K562 (cell line): Measurements from ENCODE around the gene CCDC27. TPM values are rescaled to one million over a fixed set of nuclear protein-coding genes. Genes with fewer than 3 reads are reported as not detected.
A peak's percentile ranks its signal among the peaks of the same experiment; 100 is the strongest.

Experiments used
- ADNP ChIP-seq: fragments of 200-800 bp; sonication (Bioruptor generic); IDR thresholded peaks from 2 replicates; pipeline ENCODE4 v1.6.1; 2016; ENCODE audit warnings: missing genetic modification characterization, missing compliant biosample characterization
- BDP1 ChIP-seq: IDR thresholded peaks from 3 replicates; pipeline ENCODE4 v1.6.1; 2011; ENCODE audit not compliant: insufficient read length, insufficient read depth
- CGGBP1 ChIP-seq: fragments of 250-450 bp; sonication (Bioruptor Pico); IDR thresholded peaks from 2 replicates; pipeline ENCODE4 v1.9.0; 2021; ENCODE audit warnings: mild to moderate bottlenecking
- CREB1 ChIP-seq, 2 experiments: sonication (generic) in 1 of 2; formaldehyde crosslinking in 1 of 2; IDR thresholded peaks; 2 replicates each; pipeline versions ENCODE4 v1.6.1 to v1.8.0; 2012 to 2022; ENCODE audit warnings: inconsistent platforms in 1 of 2, mild to moderate bottlenecking in 1 of 2, missing genetic modification reagents in 1 of 2, moderate library complexity in 1 of 2
- ETV6 ChIP-seq, 3 experiments: fragments of 150-350 bp in 1 of 3; sonication (generic) in 1 of 3; formaldehyde crosslinking in 1 of 3; IDR thresholded peaks; 2 replicates each; pipeline versions ENCODE4 v1.6.1 to v1.8.0; 2014 to 2022; ENCODE audit warnings: borderline replicate concordance in 2 of 3, low read depth in 2 of 3, antibody characterized with exemption in 1 of 3, low read length in 1 of 3, mild to moderate bottlenecking in 1 of 3, missing genetic modification reagents in 1 of 3
- GTF2A2 ChIP-seq: IDR thresholded peaks from 2 replicates; pipeline ENCODE4 v1.6.1; 2016; ENCODE audit warnings: mild to moderate bottlenecking, missing genetic modification characterization, missing compliant biosample characterization
- HDAC6 ChIP-seq: IDR thresholded peaks from 2 replicates; pipeline ENCODE4 v1.6.1; 2012; ENCODE audit warnings: low read depth, mild to moderate bottlenecking, control low read depth, inconsistent platforms, low read length, moderate library complexity
- HOXB6 ChIP-seq: fragments of 250-450 bp; sonication (Bioruptor Pico); IDR thresholded peaks from 2 replicates; pipeline ENCODE4 v1.5.1; 2022; ENCODE audit warnings: mild to moderate bottlenecking, borderline replicate concordance
- MTA1 ChIP-seq: fragments of 450-650 bp; IDR thresholded peaks from 2 replicates; pipeline ENCODE4 v1.6.1; 2017; ENCODE audit warnings: borderline replicate concordance
- PYGO2 ChIP-seq: fragments of 450-650 bp; IDR thresholded peaks from 2 replicates; pipeline ENCODE4 v1.6.1; 2016; ENCODE audit warnings: mild to moderate bottlenecking, missing genetic modification characterization, moderate library complexity, missing compliant biosample characterization
- RNF2 ChIP-seq: sonication (generic); IDR thresholded peaks from 2 replicates; pipeline ENCODE4 v1.6.1; 2016
- RREB1 ChIP-seq: fragments of 250-450 bp; sonication (Bioruptor Pico); IDR thresholded peaks from 2 replicates; pipeline ENCODE4 v1.4.0; 2020
- SMARCC2 ChIP-seq: fragments of 450-650 bp; IDR thresholded peaks from 2 replicates; pipeline ENCODE4 v1.6.1; 2017; ENCODE audit warnings: antibody characterized with exemption, moderate library complexity, mild to moderate bottlenecking, low read depth
- SP2 ChIP-seq: IDR thresholded peaks from 2 replicates; pipeline ENCODE4 v1.6.1; 2011; ENCODE audit warnings: mild to moderate bottlenecking, low read depth, low read length, moderate library complexity; ENCODE audit not compliant: poor library complexity, severe bottlenecking; ENCODE audit errors: extremely low read depth
- TOE1 ChIP-seq, 2 experiments: fragments of 450-650 bp in 1 of 2; sonication (generic) in 1 of 2; formaldehyde crosslinking in 1 of 2; IDR thresholded peaks; 2 replicates each; pipeline versions ENCODE4 v1.7.1 to v1.8.0; 2016 to 2022; ENCODE audit warnings: borderline replicate concordance in 2 of 2, mild to moderate bottlenecking in 2 of 2, antibody characterized with exemption in 1 of 2, inconsistent platforms in 1 of 2, low read depth in 1 of 2, missing genetic modification reagents in 1 of 2, moderate library complexity in 1 of 2
- ZNF277 ChIP-seq: fragments of 250-450 bp; sonication (Bioruptor Pico); IDR thresholded peaks from 2 replicates; pipeline ENCODE4 v1.8.0; 2022; ENCODE audit warnings: inconsistent platforms, mild to moderate bottlenecking, moderate library complexity, borderline replicate concordance
- ZNF740 ChIP-seq, 3 experiments: fragments of 200-800 bp in 1 of 3; sonication (Bioruptor generic) in 1 of 3; sonication (generic) in 1 of 3; formaldehyde crosslinking in 1 of 3; IDR thresholded peaks; 2 replicates each; pipeline versions ENCODE4 v1.6.1 to v1.8.0; 2016 to 2022; ENCODE audit warnings: mild to moderate bottlenecking in 2 of 3, missing compliant biosample characterization in 2 of 3, missing genetic modification characterization in 2 of 3, missing genetic modification reagents in 1 of 3
- ZNF75A ChIP-seq: fragments of 450-650 bp; formaldehyde crosslinking; IDR thresholded peaks from 2 replicates; pipeline ENCODE4 v1.4.0; 2020; ENCODE audit warnings: mild to moderate bottlenecking
- polyA plus RNA-seq, 8 experiments: library from polyadenylated mRNA; depleted of rRNA in 4 of 8; stranded (reverse) in 5 of 8; unstranded in 3 of 8; fragments of >200 nt; fragmentation: Nextera tagmentation in 2 of 8; fragmentation: Illumina TruSeq in 1 of 8; extraction: Ambion mirVana in 2 of 8; extraction: Trizol in 1 of 8; gene quantifications; 2 replicates each; pipeline versions ENCODE4 v1.2.1 to v1.2.3, GENCODE V29; 2011 to 2014; ENCODE audit warnings: inconsistent platforms in 1 of 8, missing spikeins in 1 of 8
- total RNA-seq, 7 experiments: library from RNA; depleted of rRNA in 6 of 7; stranded (reverse); fragments of >200 nt in 6 of 7; fragmentation: Illumina TruSeq in 2 of 7; extraction: Trizol in 2 of 7; gene quantifications; 2 replicates each; pipeline versions ENCODE4 v1.2.1 to v1.2.3, GENCODE V29; 2011 to 2021; ENCODE audit warnings: low replicate concordance in 1 of 7

CCDC27 gene
- total and polyA plus RNA-seq, 9 of the 15 experiments (the other 6 are each of a cell fraction or from before 2014, with no cell fraction given), result 0.01 to 0.04 TPM; not detected in 7

GRCh38 chr1:3774946-3775489, 22.8 kb downstream of the CCDC27 start (continued):
- TF ChIP-seq TOE1 (IDR thresholded peaks at IDR 0.05; ENCODE audit: borderline replicate concordance) (no peak), TOE1 (CRISPR knock-in tag; IDR thresholded peaks at IDR 0.05; ENCODE audit: borderline replicate concordance, low read depth) (no peak), ZNF740 (CRISPR knock-in tag; IDR thresholded peaks at IDR 0.05) (0 out of 2 replicates have a peak, but pooled peaks have one; percentile 20), ZNF740 (tag; IDR thresholded peaks at IDR 0.05) (no peak), HOXB6 (CRISPR knock-in tag) (no peak), ZNF75A (no peak), HDAC6 (no peak), ADNP (tag) (no peak), SMARCC2 (no peak; the same call in 1 of the 2 replicates), CGGBP1 (CRISPR knock-in tag) (no peak), GTF2A2 (tag) (no peak), BDP1 (no peak), PYGO2 (no peak), SP2 (no peak), RNF2 (peak; percentile 87; the same call in 1 of the 2 replicates), MTA1 (no peak; the same call in 1 of the 2 replicates), CREB1 (IDR thresholded peaks at IDR 0.05) (0 out of 2 replicates have a peak, but pooled peaks have one; percentile 28), CREB1 (CRISPR knock-in tag; IDR thresholded peaks at IDR 0.05) (no peak), ZNF277 (CRISPR knock-in tag) (no peak), RREB1 (peak; percentile 78), ETV6 (IDR thresholded peaks at IDR 0.05; ENCODE audit: borderline replicate concordance in 1 of 2, low read depth in 2 of 2, low read length in 1 of 2) (no peak), ETV6 (CRISPR knock-in tag; IDR thresholded peaks at IDR 0.05; ENCODE audit: borderline replicate concordance) (no peak)
